Panc1 (cell line): ENCODE measurements around the gene HFE. TPM values are rescaled to one million over a fixed set of nuclear protein-coding genes. Genes with fewer than 3 reads are reported as not detected.
"Not testable (repeated sequence)": the region's sequence is repeated elsewhere in the genome, so short reads cannot be mapped to it uniquely, and the experiment has no call there.

ENCODE experiments used
- ATAC-seq: fragments of 200-7000 bp; cut with Tn5 transposase; 2 replicates; pipeline ENCODE4 v1.9.1; 2020; ENCODE audit warnings: mild to moderate bottlenecking, moderate library complexity
- BruUV-seq: library from RNA; stranded (reverse); fragments of 400-500 nt; replicated peaks from 2 replicates; lab custom pipeline; 2021; lab: Mats Ljungman, UMichigan
- CTCF ChIA-PET: fragments of 300-600 bp; sonication (Branson Sonifier 250); formaldehyde crosslinking; loops from one replicate; lab custom pipeline; 2022; ENCODE audit warnings: antibody characterized with exemption; lab: Charles Lee
- POLR2A ChIA-PET: fragments of 300-600 bp; sonication (Branson Sonifier 250); formaldehyde crosslinking; loops from one replicate; lab custom pipeline; 2022; ENCODE audit warnings: antibody characterized with exemption; lab: Charles Lee
- DNase-seq: peaks from one replicate; pipeline ENCODE4 v3.0.0-alpha.2; 2010; ENCODE audit warnings: low read depth, low spot score
- H3K27ac ChIP-seq: 2 replicates; pipeline ENCODE4 v1.5.1; 2011; ENCODE audit warnings: mild to moderate bottlenecking, low read length, inconsistent platforms
- H3K27me3 ChIP-seq: fragments of 200-500 bp; sonication (Bioruptor generic); 2 replicates; pipeline ENCODE4 v1.6.0; 2014; ENCODE audit warnings: low read length, inconsistent platforms; ENCODE audit not compliant: control insufficient read depth, insufficient read depth
- H3K36me3 ChIP-seq: fragments of 200-500 bp; sonication (Bioruptor generic); 2 replicates; pipeline ENCODE4 v1.5.1; 2014; ENCODE audit warnings: inconsistent platforms, mild to moderate bottlenecking, low read length, moderate library complexity; ENCODE audit not compliant: control insufficient read depth, insufficient read depth
- H3K4me1 ChIP-seq: 2 replicates; pipeline ENCODE4 v1.5.1; 2011; ENCODE audit warnings: inconsistent platforms, mild to moderate bottlenecking, low read length, moderate library complexity; ENCODE audit not compliant: control insufficient read depth, insufficient read depth
- H3K4me3 ChIP-seq, 2 experiments: 2 replicates each; pipeline ENCODE4 v1.5.1; 2011 to 2012; ENCODE audit warnings: low read depth in 2 of 2, low read length in 2 of 2, mild to moderate bottlenecking in 2 of 2, inconsistent platforms in 1 of 2, moderate library complexity in 1 of 2
- H3K9me3 ChIP-seq: fragments of 200-500 bp; sonication (Bioruptor generic); 2 replicates; pipeline ENCODE4 v1.5.1; 2014; ENCODE audit warnings: low read depth, mild to moderate bottlenecking, inconsistent platforms, low read length, moderate library complexity; ENCODE audit not compliant: control insufficient read depth, insufficient read depth
- CTCF ChIP-seq: fragments of 450-650 bp; IDR thresholded peaks from 2 replicates; pipeline ENCODE4 v1.5.1; 2017; ENCODE audit warnings: mild to moderate bottlenecking
- POLR2AphosphoS5 ChIP-seq: IDR thresholded peaks from 2 replicates; pipeline ENCODE4 v1.6.1; 2012; ENCODE audit warnings: mild to moderate bottlenecking, low read depth, low read length, moderate library complexity
- SIN3A ChIP-seq: IDR thresholded peaks from 2 replicates; pipeline ENCODE4 v1.6.1; 2012; ENCODE audit warnings: low read depth, mild to moderate bottlenecking, low read length, moderate library complexity, borderline replicate concordance; ENCODE audit not compliant: insufficient read depth
- TCF7L2 ChIP-seq: IDR thresholded peaks from 2 replicates; pipeline ENCODE4 v1.6.1; 2011; ENCODE audit warnings: mild to moderate bottlenecking, low read depth, low read length, inconsistent platforms
- in situ Hi-C: cut with HindIII; loops from 2 replicates; pipeline ENCODE4 v1.10.0; 2016; ENCODE audit warnings: low sequenced_read_pairs, low pct_unique_long_range_greater_than_20kb
- intact Hi-C: fragments of 100-400 bp; cut with micrococcal nuclease; formaldehyde crosslinking; loops from one replicate; pipeline ENCODE4 v1.10.0; 2022; ENCODE audit not compliant: unreplicated experiment
- total RNA-seq: library from RNA; stranded (reverse); gene quantifications from one replicate; pipeline ENCODE4 v1.2.1, GENCODE V29; 2021; ENCODE audit not compliant: unreplicated experiment
- TF ChIP-seq, protein P1 (sequence below), 2 experiments: IDR thresholded peaks; 2 replicates each; pipeline ENCODE4 v1.6.1; 2011 to 2012; ENCODE audit warnings: low read depth in 2 of 2, control low read depth in 1 of 2, low read length in 1 of 2, mild to moderate bottlenecking in 1 of 2, moderate library complexity in 1 of 2; ENCODE audit not compliant: insufficient read depth in 1 of 2

The HFE gene
- total RNA-seq, 1 experiment from 2014 or later: 12.1 TPM

DNA sequence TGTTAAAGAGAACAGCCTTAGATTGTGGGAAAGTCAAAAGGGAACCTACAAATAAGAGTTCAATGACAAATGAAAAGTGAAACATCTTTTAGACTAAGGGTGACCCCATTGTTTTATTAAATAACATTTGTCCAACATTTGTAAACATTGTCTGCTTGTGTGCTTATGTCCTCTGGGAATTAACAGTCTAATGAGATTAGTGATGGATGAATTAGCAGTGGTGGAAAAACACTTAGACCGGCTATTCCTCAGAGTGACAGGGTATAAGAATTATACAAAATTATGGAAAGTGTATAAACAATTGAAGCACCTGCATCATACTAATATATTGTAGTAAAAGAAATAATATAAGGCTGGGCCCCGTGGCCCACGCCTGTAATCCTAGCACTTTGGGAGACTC lies 29.3 kb upstream of the HFE start:
- Histone ChIP-seq H3K4me1 (peaks cover 13% of the 10 kb centered on the region), H3K9me3 (no peaks in the 10 kb centered on the region), H3K27ac (peak overlapping the region; percentile 100), H3K4me3 (no peak overlapping the region), H3K27me3 (no peaks in the 10 kb centered on the region), H3K36me3 (no peaks in the 10 kb centered on the region; the same call in 1 of the 2 replicates)
- POLR2A ChIA-PET: interaction anchor here (0.8 kb wide), 1 partner anchor 66 kb away, joined by 5 read pairs; a partner anchor contains a TSS
- no peak for ATAC-seq
- no peak for DNase-seq
- intact Hi-C loops (loop anchor here (2.0 kb wide), 1 partner anchor 45 kb away; a partner anchor contains a TSS), in situ Hi-C loops (no loop called here)
- CTCF ChIA-PET: no interaction called here
- TF ChIP-seq POLR2AphosphoS5 (no peak), CTCF (no peak), SIN3A (no peak), TCF7L2 (no peak)
- TF ChIP-seq, protein P1, sequence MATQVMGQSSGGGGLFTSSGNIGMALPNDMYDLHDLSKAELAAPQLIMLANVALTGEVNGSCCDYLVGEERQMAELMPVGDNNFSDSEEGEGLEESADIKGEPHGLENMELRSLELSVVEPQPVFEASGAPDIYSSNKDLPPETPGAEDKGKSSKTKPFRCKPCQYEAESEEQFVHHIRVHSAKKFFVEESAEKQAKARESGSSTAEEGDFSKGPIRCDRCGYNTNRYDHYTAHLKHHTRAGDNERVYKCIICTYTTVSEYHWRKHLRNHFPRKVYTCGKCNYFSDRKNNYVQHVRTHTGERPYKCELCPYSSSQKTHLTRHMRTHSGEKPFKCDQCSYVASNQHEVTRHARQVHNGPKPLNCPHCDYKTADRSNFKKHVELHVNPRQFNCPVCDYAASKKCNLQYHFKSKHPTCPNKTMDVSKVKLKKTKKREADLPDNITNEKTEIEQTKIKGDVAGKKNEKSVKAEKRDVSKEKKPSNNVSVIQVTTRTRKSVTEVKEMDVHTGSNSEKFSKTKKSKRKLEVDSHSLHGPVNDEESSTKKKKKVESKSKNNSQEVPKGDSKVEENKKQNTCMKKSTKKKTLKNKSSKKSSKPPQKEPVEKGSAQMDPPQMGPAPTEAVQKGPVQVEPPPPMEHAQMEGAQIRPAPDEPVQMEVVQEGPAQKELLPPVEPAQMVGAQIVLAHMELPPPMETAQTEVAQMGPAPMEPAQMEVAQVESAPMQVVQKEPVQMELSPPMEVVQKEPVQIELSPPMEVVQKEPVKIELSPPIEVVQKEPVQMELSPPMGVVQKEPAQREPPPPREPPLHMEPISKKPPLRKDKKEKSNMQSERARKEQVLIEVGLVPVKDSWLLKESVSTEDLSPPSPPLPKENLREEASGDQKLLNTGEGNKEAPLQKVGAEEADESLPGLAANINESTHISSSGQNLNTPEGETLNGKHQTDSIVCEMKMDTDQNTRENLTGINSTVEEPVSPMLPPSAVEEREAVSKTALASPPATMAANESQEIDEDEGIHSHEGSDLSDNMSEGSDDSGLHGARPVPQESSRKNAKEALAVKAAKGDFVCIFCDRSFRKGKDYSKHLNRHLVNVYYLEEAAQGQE (IDR thresholded peaks at IDR 0.05; ENCODE audit: insufficient read depth in 1 of 2, low read depth in 2 of 2, low read length in 1 of 2): no peak
- no TSS peak for BruUV-seq

DNA sequence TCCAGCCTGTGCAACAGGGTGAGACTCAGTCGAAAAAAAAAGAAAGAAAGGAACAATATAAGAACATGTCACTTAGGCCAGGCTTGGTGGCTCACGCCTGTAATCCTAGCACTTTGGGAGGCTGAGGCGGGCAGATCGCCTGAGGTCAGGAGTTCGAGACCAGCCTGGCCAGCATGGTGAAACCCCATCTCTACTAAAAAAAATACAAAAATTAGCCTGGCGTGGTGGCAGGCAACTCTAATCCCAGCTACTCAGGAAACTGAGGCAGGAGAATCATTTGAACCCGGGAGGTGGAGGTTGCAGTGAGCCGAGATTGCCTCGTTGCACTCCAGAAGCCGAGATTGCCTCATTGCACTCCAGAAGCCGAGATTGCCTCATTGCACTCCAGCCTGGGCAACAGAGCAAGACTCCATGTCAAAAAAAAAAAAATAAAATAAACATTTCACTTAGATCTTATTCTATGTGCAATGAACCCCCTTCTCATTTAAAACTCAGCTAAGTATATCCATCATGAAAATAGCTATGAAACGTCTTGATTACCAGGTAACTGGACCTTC lies 28.7 kb upstream of the HFE start:
- H3K27ac ChIP-seq, H3K9me3 ChIP-seq, BruUV-seq, H3K36me3 ChIP-seq, in situ Hi-C loops, H3K27me3 ChIP-seq, intact Hi-C loops, CTCF ChIA-PET, H3K4me3 ChIP-seq, DNase-seq, ATAC-seq: not testable (repeated sequence)
- peaks cover 12% of the 10 kb centered on the region for H3K4me1 ChIP-seq
- POLR2A ChIA-PET: interaction anchor here (0.6 to 0.8 kb wide), 2 partner anchors 8 to 65 kb away, joined by 5 to 7 read pairs; a partner anchor contains a TSS

- intact Hi-C loops: no loop called here
- ATAC-seq (no peak), DNase-seq (no peak)
- POLR2A ChIA-PET: interaction anchor here (0.6 kb wide), 1 partner anchor 64 kb away, joined by 3 read pairs; a partner anchor contains a TSS
- Histone ChIP-seq H3K36me3 (no peaks in the 10 kb centered on the region; the same call in 1 of the 2 replicates), H3K4me3 (no peak overlapping the region), H3K27me3 (no peaks in the 10 kb centered on the region), H3K27ac (peak overlapping the region; percentile 72; the same call in 1 of the 2 replicates), H3K4me1 (peaks cover 7% of the 10 kb centered on the region), H3K9me3 (no peaks in the 10 kb centered on the region)
- BruUV-seq: no TSS peak
- CTCF ChIA-PET: interaction anchor here (0.6 kb wide), 1 partner anchor 21 kb away, joined by 6 read pairs; no protein-coding TSS in a partner anchor
- in situ Hi-C loops: loop anchor here (5.0 kb wide), 1 partner anchor 37 kb away; no protein-coding TSS in a partner anchor
- no peak for TF ChIP-seq SIN3A
- TF ChIP-seq POLR2AphosphoS5: no peak
These were observed 27.3 kb upstream of the HFE start for GRCh38 chr6:26059941-26060340.
